ENCODE measurements around the gene MMD.
A peak's percentile ranks its signal among the peaks of the same experiment; 100 is the strongest.

DNA sequence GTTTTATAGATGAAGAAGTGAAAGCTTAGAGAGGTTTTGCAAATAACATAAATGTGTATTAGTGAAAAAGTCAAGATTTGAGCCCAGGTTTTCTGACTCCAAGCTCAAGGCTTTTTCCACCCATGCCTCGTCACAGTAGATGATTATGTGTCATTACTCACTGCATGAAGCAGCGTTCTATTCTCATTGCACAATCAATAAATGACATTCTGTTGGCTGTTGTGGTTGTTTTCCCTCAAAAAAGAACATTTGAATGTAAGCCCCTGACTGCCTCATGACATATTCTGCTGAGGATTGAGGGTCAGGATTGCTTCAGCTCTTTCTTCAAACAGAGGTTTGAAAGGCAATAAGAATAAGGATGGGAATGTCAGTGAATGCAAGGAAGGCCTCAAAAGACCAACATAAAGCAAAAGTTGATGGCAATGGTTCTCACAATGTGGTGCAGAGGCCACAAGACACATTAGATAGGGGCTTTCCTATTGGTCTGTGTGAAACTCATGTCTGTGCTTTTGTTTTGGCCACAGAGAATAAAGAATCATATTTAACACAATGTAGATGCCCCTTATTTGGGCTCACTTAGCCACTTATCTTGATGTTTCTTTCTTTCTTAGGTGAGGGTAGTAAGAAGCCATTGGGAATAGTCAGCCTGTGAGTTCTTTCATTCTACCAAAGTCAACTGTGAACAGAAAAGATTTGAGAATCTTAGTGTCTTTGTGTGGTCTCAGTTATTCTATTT, 5.4 kb upstream of the MMD start:
- TF ChIP-seq EZH2 (IDR thresholded peaks at IDR 0.05; ENCODE audit: borderline replicate concordance, insufficient read depth, low read length, poor library complexity, severe bottlenecking) (no peak), CTCF (IDR thresholded peaks at IDR 0.05; ENCODE audit: poor library complexity, severe bottlenecking) (no peak), TAF1 (IDR thresholded peaks at IDR 0.05; ENCODE audit: low read depth) (no peak), MXI1 (conservative IDR thresholded peaks at IDR 0.05; ENCODE audit: poor library complexity, severe bottlenecking) (no peak), POLR2AphosphoS5 (IDR thresholded peaks at IDR 0.05) (peak; percentile 74), RAD21 (conservative IDR thresholded peaks at IDR 0.05) (no peak), EP300 (conservative IDR thresholded peaks at IDR 0.05; ENCODE audit: poor library complexity, severe bottlenecking) (peak; percentile 80)
- TF ChIP-seq, protein P1, sequence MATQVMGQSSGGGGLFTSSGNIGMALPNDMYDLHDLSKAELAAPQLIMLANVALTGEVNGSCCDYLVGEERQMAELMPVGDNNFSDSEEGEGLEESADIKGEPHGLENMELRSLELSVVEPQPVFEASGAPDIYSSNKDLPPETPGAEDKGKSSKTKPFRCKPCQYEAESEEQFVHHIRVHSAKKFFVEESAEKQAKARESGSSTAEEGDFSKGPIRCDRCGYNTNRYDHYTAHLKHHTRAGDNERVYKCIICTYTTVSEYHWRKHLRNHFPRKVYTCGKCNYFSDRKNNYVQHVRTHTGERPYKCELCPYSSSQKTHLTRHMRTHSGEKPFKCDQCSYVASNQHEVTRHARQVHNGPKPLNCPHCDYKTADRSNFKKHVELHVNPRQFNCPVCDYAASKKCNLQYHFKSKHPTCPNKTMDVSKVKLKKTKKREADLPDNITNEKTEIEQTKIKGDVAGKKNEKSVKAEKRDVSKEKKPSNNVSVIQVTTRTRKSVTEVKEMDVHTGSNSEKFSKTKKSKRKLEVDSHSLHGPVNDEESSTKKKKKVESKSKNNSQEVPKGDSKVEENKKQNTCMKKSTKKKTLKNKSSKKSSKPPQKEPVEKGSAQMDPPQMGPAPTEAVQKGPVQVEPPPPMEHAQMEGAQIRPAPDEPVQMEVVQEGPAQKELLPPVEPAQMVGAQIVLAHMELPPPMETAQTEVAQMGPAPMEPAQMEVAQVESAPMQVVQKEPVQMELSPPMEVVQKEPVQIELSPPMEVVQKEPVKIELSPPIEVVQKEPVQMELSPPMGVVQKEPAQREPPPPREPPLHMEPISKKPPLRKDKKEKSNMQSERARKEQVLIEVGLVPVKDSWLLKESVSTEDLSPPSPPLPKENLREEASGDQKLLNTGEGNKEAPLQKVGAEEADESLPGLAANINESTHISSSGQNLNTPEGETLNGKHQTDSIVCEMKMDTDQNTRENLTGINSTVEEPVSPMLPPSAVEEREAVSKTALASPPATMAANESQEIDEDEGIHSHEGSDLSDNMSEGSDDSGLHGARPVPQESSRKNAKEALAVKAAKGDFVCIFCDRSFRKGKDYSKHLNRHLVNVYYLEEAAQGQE (IDR thresholded peaks at IDR 0.05; ENCODE audit: borderline replicate concordance): no peak
